GM12892 (cell line): ENCODE results near the gene FBXL19.

Source experiments
- POLR2A ChIP-seq: IDR thresholded peaks from 2 replicates; pipeline ENCODE4 v1.6.1; 2011; ENCODE audit warnings: low read depth, low read length, control low read depth
- POLR2AphosphoS5 ChIP-seq: IDR thresholded peaks from 2 replicates; pipeline ENCODE4 v1.6.1; 2011; ENCODE audit warnings: low read depth, low read length, control low read depth
- TAF1 ChIP-seq: IDR thresholded peaks from 2 replicates; pipeline ENCODE4 v1.6.1; 2011; ENCODE audit warnings: low read depth, mild to moderate bottlenecking, control low read depth, low read length, borderline replicate concordance

DNA sequence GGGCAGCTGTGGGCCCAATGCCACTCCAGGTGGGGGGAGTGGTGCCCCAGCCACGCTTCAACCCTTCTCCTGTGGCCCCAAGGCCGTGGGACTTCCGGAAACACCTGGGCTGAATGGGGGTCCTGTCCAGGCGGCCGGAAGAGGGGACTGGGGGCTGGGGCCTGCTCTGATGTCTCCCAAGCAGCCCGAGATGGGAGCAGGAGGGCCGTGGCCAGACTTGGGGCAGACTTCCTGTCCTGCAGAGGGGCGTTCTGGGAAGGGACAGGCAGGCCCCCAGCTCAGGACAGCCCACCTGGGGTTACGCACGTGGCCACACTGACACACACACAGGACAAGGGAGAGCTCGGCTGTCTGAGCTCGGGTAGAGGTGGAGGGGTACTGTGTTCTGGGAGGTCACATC lies 66.7 kb downstream of the FBXL19 start:
- no peak for TF ChIP-seq POLR2AphosphoS5
- TF ChIP-seq POLR2A = no peak
- TF ChIP-seq TAF1 = no peak
